HFFc6 (cell line): Measurements from ENCODE around the gene ACSL1. TPM values are rescaled to one million over a fixed set of nuclear protein-coding genes. Genes with fewer than 3 reads are reported as not detected.

ENCODE experiments used
- DNase-seq: peaks from one replicate; pipeline ENCODE4 v3.0.0-alpha.2; 2018
- H3K27ac Mint-ChIP-seq: 2 replicates; pipeline ENCODE4 v1.8.0; 2020; ENCODE audit warnings: mild to moderate bottlenecking, mixed read lengths
- H3K27me3 Mint-ChIP-seq: 2 replicates; pipeline ENCODE4 v1.8.0; 2021; ENCODE audit warnings: mild to moderate bottlenecking, moderate library complexity, mixed read lengths; ENCODE audit not compliant: insufficient read depth
- H3K36me3 Mint-ChIP-seq: 2 replicates; pipeline ENCODE4 v1.8.0; 2021; ENCODE audit warnings: low read depth, mixed read lengths
- H3K4me1 Mint-ChIP-seq: 2 replicates; pipeline ENCODE4 v1.8.0; 2020; ENCODE audit warnings: low read depth, mixed read lengths
- H3K4me3 Mint-ChIP-seq: 2 replicates; pipeline ENCODE4 v1.8.0; 2020; ENCODE audit warnings: mild to moderate bottlenecking, moderate library complexity, mixed read lengths
- H3K9me3 Mint-ChIP-seq: 2 replicates; pipeline ENCODE4 v1.8.0; 2020; ENCODE audit warnings: mild to moderate bottlenecking, mixed read lengths
- total RNA-seq, 6 experiments: library from RNA; stranded (reverse); fragmentation: NEBNext Ultra II Directional; extraction: Animal tissue kit (Norgen Biotek cat#: 25700); gene quantifications; 2 replicates in 1 of 6; 3 replicates in 5 of 6; pipeline ENCODE4 v1.2.3, GENCODE V29; 2021
- TF ChIP-seq, protein P1 (sequence below): fragments of 200-600 bp; sonication (generic); IDR thresholded peaks from 2 replicates; pipeline ENCODE4 v1.5.0; 2021; ENCODE audit warnings: antibody characterized with exemption, mild to moderate bottlenecking

Gene ACSL1
- total RNA-seq, 6 experiments from 2014 or later, result 21.7 to 24.0 (median 22.9) TPM

DNA sequence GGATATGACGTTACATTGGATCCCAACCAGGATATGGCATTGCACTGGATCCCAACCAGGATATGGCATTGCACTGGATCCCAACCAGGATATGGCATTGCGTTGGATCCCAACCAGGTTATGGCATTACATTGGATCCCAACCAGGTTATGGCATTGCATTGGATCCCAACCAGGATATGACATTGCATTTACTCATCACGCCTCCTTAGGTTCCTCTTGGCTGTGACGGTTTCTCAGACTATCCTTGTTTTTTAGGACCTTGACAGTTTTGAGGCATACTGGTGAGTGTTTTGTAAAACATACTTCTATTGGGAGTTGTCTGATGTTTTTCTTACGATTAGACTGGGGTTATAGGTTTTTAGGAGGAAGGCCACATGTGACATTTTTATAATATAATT is 5.4 kb upstream of the ACSL1 start:
- Mint-ChIP-seq H3K4me1 (peaks cover 8% of the 10 kb centered on the region; the same call in 1 of the 2 replicates), H3K27me3 (peaks cover 8% of the 10 kb centered on the region), H3K36me3 (no peaks in the 10 kb centered on the region), H3K4me3 (no peak overlapping the region), H3K27ac (no peak overlapping the region), H3K9me3 (no peaks in the 10 kb centered on the region)
- TF ChIP-seq, protein P1, sequence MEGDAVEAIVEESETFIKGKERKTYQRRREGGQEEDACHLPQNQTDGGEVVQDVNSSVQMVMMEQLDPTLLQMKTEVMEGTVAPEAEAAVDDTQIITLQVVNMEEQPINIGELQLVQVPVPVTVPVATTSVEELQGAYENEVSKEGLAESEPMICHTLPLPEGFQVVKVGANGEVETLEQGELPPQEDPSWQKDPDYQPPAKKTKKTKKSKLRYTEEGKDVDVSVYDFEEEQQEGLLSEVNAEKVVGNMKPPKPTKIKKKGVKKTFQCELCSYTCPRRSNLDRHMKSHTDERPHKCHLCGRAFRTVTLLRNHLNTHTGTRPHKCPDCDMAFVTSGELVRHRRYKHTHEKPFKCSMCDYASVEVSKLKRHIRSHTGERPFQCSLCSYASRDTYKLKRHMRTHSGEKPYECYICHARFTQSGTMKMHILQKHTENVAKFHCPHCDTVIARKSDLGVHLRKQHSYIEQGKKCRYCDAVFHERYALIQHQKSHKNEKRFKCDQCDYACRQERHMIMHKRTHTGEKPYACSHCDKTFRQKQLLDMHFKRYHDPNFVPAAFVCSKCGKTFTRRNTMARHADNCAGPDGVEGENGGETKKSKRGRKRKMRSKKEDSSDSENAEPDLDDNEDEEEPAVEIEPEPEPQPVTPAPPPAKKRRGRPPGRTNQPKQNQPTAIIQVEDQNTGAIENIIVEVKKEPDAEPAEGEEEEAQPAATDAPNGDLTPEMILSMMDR, result no peak
- DNase-seq, result no peak

DNA sequence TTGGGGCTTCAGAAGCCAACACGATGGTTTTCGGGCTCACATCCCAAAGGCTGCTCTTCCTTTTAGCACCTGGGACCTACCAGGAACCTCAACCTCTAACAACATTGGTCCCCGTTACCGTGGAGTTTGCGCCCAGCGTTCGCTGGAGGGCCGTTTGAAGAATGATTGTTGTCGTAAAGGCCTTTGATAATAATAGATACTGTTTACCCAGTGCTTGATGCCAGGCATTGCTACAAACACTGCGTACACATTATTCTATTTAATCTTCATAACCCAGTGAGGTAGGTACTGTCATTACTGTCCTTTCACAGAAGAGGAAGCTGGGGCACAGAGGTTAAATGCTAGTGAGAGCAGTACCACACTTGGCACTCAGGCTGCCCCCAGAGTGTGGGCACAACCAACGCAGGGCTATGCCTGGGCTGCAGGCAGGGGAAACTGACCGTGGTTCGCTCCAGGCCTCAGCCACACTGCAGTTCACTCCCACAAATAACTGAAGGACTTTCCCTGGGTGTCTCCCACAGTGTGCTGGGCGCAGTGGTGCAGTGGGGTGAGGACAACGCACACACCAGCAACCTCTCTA is 1.0 kb upstream of the ACSL1 start:
- Mint-ChIP-seq H3K27ac (no peak overlapping the region), H3K27me3 (peaks cover 12% of the 10 kb centered on the region), H3K9me3 (no peaks in the 10 kb centered on the region), H3K4me3 (peak overlapping the region; percentile 79), H3K4me1 (peaks cover 29% of the 10 kb centered on the region), H3K36me3 (no peaks in the 10 kb centered on the region)
- TF ChIP-seq, protein P1, result no peak
- DNase-seq, result no peak

DNA sequence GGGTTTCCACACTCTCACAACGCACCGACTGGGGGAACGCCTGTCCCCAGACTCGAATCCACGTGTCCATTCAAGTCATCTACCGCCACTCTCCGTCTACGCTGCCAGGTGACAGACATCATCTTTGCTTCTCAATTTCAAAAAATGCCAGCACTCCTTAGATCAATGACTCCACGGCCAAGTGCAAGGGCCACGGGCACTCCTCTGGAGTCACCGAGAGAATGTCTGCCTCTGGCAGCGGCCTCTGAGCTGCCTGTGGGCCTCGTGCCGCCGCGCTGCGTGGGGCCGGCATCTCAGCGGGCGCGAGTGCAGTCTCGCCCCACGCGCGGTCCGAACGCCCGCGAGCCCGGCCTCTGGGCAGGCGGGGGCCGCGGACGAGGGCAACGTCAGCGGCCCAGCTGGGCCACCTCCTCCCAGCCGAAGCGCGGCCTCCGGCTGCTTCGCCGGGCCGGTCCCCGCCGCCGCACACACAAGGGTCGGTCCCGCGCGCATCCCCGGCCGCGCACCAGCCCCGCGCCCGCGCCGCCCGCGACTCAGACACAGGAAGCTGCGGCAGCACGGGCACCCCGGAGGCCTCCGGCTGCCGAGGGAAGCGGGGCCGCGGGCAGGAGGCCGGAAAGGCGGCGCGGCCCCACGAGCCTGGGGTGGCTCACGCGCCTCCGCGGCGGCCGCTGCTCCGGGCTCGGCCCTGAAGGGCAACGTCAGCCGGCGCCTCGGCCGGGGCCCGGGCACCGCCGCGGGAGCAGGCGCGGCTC is 450 bp downstream of the ACSL1 start:
- Mint-ChIP-seq H3K27ac (peak overlapping the region; percentile 36), H3K4me1 (peaks cover 21% of the 10 kb centered on the region), H3K4me3 (peak overlapping the region; percentile 89), H3K9me3 (no peaks in the 10 kb centered on the region), H3K36me3 (no peaks in the 10 kb centered on the region), H3K27me3 (peaks cover 12% of the 10 kb centered on the region)
- DNase-seq, result no peak
- TF ChIP-seq, protein P1, result no peak

DNA sequence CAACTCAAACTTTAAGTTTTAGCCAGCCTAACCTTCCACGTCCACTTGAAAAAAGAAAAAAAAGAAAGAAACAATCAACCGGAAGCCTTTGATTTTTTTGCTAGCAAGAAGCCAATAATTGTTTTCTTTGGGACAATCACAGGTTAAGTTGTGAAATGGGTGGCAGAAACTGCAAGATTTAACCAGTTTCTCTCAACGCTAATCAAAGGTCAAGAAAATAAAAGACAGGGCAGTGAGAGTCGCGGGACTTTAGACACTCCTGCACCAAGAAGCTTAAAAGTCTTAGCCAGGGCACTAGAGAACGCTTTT is 1.0 kb downstream of the ACSL1 start:
- H3K4me3 Mint-ChIP-seq, result peak overlapping the region; percentile 89
- peaks cover 12% of the 10 kb centered on the region for H3K27me3 Mint-ChIP-seq
- H3K9me3 Mint-ChIP-seq, result no peaks in the 10 kb centered on the region
- peaks cover 21% of the 10 kb centered on the region for H3K4me1 Mint-ChIP-seq
- H3K27ac Mint-ChIP-seq, result peak overlapping the region; percentile 36
- no peak for DNase-seq
- TF ChIP-seq, protein P1, result no peak
- H3K36me3 Mint-ChIP-seq, result no peaks in the 10 kb centered on the region

DNA sequence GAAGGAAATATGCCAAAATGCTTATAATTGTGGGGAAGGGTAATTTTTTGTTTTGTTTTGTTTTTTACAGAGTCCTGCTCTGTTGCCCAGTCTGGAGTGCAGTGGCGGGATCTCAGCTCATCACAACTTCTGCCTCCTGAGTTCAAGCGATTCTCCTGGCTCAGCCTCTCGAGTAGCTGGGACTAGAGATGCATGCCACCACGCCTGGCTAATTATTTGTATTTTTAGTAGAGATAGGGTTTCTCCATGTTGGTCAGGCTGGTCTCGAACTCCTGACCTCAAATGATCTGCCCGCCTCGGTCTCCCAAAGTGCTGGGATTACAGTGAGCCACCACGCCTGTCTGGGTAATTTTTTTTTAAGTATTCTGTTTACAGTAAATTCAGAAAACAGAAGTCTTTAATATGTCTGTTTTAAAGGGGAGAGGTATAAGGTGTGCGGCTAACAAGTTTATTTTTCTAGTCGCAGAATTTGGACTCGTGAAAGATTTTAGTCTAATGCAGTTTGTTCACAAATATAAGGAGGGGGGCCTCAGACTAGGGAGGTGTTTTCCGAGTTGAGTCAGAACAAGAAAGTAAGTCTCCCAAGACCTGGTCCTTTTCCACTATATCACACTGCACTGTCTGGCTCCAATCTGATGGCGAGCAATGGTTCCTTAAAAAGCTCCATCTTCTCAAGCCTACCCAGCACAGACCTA is 1.5 kb downstream of the ACSL1 start:
- Mint-ChIP-seq H3K27ac (no peak overlapping the region), H3K36me3 (no peaks in the 10 kb centered on the region), H3K27me3 (peaks cover 10% of the 10 kb centered on the region), H3K4me3 (peak overlapping the region; percentile 89), H3K9me3 (no peaks in the 10 kb centered on the region), H3K4me1 (peaks cover 21% of the 10 kb centered on the region)
- TF ChIP-seq, protein P1, result no peak
- no peak for DNase-seq
